ENCODE measurements around the gene KRTAP4-16.

GRCh38 chr17:41064301-41064700 is 37.7 kb downstream of the KRTAP4-16 start:
- TF ChIP-seq CTCF (IDR thresholded peaks at IDR 0.05; ENCODE audit: control extremely low read depth in 1 of 3, insufficient read depth in 1 of 3, low read depth in 1 of 3, low read length in 3 of 3) (no peak), POLR2A (IDR thresholded peaks at IDR 0.05; ENCODE audit: control extremely low read depth in 1 of 2, low read depth in 2 of 2, low read length in 2 of 2) (no peak), CHD1 (IDR thresholded peaks at IDR 0.05; ENCODE audit: low read depth, low read length) (no peak), USF2 (IDR thresholded peaks at IDR 0.05; ENCODE audit: low read length) (no peak), RXRA (IDR thresholded peaks at IDR 0.05; ENCODE audit: insufficient read depth, low read depth, low read length) (no peak)
